ENCODE measurements around the gene RGS6.

Gene RGS6

GRCh38 chr14:72419226-72419775 is 487.1 kb downstream of the RGS6 start:
- no peak for DNase-seq

DNA sequence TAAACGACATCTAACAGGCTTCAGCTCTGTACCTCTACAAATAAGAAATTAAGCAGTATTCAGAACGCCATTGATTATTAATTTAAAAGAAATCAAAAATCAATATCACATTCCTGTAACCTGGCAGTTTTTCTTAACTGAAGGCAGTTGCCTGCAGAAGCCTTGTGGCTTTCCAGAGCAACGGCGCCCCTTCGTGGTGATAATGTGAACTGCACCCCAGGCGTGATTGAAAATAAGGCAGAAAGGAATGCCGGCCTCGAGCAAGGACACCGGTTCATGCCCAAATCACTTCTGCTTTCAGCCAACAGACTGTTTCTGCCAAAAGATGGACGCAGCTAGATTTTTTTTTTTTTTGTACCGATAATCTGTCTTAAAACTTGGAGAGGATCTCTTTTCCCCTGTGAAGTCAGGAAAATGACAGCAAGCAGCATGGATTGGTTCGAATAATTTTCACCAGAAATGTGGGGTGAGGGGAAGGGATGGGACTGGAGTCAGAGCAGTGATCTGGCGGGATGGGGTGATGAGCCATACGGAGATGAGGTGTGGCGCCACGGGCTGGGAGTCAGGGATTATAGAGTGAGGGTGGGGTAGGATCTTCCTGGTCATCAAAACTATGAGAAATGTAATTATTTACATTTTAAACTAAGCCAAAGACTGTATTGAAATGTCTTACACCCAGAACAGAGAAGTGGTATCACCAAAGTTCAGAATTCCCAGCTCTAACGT is 488.7 kb downstream of the RGS6 start:
- DNase-seq = peak; percentile 68

- DNase-seq = no peak
These were observed 491.7 kb downstream of the RGS6 start for GRCh38 chr14:72423957-72424356.

- no peak for DNase-seq
These were observed 498.2 kb downstream of the RGS6 start for GRCh38 chr14:72430457-72430856.

DNA sequence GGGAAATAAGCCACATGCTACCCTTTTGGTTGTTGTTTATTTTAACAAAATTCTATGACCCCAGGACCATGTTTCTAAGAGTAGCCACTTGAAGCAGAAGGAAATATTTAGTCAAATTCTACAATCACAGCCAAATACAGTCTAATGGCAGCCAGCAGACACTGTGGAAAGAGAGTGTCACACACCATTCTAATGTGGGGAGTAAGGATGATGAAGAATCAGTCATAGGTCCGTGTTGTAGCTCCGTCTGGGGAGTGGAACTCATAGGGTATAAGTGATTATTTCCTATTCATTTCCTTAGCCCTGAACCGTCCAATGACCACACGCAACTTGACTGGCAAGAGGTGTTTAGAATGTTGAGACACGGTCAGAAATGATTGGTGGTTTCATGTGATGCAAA is 500.5 kb downstream of the RGS6 start:
- DNase-seq = no peak

- DNase-seq = no peak
These were observed 501.3 kb downstream of the RGS6 start for GRCh38 chr14:72433511-72433910.

DNA sequence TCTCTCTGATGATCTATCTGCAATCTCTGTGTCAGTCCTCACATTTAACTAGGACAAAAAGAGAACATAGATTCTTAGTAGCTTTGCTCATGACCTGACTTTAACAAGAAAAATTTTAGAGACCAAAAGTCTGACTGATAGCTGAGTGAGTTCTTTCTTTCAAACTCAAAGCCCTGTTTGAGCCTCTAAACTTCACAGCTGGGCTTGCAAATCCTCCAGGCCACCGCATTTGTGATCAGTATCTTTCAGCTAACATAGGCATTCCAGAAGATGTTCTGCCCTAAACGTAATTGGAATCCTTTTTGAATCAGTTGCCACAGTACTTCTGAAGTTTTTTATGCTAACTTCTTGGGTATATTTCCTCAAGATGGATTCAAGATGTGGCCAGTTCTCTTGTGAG is 502.6 kb downstream of the RGS6 start:
- no peak for DNase-seq

GRCh38 chr14:72439707-72440106 is 507.5 kb downstream of the RGS6 start:
- DNase-seq = no peak

DNA sequence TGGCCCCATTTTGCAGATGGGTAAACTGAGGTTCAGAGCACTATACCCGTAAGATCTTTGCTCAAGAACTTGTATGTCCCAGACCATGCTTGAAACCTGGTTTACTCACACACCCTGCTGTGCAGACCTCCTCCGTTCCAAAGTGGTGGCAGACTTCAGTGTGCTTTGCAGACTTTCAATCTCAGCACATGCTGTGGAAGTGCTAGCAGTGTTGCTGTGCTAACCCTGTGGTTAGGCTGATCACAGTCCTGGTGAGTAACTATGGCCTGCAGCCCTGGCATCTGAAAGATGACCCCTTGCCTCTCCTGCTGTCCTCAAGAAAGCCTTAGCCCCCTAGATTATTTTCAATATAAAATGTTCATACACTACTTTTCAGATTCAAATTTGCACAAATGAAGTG is 511.0 kb downstream of the RGS6 start:
- no peak for DNase-seq

DNA sequence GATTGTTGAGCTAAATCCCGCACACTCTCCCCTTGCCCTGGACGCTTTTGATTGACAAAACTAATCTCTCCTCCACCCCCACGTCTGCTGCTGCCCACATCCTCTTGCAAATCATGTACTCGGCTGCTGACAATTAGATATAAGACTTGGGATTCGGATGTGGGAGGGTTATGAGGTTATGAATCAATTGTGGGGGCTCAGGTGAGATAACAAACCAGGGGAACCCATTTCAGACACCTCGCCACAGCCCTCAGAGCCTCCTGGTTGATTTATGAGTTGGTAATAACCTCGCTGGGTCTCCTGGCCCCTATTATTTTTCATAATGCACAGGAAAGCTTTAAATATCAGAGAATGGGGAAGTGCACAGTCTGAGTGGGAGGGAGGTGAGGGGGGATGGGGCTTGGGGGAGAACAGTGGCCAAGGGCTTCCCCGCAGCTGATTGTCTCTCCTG is 511.8 kb downstream of the RGS6 start:
- DNase-seq = no peak

DNA sequence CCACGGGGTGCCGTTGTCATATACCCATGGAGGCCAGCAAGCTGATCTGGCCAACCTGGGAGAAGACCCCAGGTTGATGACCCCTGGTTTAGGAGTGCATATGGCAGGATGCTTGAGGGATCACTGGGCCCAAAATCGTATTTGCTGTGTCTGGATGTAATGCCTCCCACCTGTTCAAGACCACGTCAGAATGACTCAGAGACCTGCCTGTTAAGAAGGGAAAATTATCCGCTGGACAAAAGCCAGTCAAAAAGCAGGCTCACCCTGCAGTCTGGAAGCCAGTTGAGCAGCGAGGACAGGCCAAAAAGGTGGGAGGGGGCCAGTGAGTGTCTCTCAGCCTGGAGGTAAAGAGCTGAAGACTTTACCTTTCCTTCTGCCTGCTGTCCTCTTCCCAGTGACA is 512.5 kb downstream of the RGS6 start:
- DNase-seq = no peak

DNA sequence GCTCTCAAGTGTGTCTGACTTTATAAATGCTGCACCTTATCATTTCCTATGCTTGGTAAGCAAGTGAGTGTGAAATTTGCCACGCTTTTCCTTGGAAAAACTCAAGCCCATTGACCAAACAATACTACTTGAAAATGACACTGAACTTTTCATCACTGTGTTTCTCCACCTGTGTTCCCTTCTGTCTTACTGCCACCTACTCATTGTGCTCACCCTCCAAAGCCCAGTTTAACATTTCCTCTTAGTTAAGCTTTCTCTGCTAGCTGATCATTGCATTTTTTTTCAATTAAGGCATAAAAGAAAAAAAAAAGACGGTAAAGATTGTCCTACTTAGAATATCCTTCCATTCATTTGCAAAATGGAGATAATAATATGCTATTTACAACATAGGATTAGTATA is 516.0 kb downstream of the RGS6 start:
- no peak for DNase-seq

DNA sequence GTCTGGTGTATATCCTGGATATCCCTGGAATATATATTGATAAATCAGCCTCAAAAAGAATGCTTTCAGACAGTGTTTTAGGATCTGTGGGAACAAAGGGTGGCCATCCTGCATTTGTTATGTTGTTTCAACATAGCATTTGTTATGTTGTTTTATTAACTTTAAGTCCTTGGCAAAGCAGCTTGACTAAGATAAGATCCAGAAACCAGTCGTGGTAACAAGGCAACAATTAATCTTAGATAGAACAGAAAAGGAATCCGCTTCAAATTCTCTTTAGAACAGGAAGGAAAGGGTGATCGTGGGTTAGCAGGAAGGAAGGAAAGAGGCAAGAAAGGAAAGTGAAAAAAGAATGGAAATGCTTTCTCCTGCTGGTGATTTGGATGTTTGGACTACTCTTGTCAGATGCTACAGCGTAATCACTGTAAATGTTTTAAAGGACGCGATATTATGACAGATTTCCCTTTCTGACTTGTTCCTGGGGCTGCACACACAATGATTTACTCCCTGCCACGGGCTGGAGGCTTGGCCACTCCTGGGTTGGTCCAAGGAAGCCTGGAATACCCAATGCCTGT is 518.3 kb downstream of the RGS6 start:
- no peak for DNase-seq

DNA sequence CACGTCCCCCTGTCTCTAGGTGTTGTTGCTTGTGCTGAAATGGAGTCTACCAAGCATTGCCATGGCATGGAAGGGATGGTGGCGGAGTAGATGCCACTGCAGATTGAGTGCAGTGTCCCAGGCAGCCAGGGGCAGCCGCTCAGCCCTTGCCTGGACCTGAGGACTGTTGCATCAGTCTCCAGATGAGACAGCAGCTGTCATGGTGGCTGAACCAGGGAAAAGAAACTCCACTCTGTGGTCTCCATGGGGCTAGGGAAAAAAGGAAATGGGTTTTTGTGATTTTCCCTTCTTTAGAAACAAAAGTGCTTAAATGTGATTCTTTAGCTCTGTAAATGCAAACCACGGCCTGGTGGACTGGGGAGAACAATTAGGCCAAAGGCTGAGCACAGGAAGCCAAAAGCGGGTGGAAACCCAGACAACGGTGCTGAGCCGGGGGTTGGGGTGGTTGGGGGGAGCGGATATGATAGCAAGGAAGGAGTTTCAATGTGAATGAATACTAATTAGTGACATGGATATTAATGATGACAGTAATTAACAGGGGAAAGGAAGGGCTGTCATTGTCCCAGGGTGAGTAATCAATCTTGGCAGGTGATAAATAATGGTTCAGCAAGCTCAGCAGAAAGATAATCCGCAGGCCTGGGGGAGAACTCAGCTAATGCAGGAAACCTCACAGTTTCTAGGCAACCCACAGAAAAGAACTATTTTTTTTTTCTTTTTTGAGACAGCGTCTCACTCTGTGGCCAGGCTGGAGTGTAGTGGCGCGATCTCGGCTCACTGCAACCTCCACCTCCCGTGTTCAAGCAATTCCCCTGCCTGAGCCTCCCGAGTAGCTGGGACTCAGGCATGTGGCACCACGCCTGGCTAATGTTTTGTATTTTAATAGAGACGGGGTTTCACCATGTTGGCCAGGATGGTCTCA is 519.1 kb downstream of the RGS6 start:
- peak; percentile 73 for DNase-seq

GRCh38 chr14:72452774-72453173 is 520.5 kb downstream of the RGS6 start:
- no peak for DNase-seq

DNA sequence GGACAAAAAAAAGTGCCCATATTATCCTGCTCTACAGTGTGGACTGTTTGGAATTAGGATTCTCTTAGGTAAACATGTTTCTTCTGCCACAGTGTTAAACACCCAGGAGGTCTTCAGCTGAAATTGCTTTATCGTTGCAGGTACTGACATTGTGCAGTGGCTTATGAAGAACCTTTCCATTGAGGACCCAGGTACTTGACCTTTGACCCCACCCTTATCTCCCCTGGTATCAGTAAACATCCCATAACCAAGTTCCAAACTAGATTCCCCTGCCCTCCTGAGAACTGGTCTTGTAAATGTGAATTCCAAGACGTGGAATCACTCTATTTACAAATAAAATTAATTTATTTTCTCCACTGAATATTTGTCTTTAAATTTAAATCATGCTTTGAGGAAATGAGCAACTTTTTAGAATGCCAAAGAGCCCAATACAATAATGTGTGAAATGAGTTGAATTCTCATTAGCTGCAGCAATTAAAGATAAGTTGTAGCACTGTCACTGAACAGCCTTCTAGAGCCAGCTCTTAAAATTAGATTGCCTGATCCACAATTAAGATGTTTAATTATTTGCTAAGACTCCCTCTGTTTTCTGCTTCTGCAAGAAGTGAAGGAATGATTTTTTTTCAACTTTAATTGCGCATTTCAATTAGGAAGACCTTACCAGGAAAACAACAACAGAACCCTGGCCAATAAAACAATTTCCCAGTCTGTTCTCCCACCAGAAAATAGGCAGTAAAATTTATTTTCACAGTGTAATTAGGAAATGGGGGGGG is 522.3 kb downstream of the RGS6 start:
- no peak for DNase-seq

- no peak for DNase-seq
These were observed 525.4 kb downstream of the RGS6 start for GRCh38 chr14:72457641-72458040.

DNA sequence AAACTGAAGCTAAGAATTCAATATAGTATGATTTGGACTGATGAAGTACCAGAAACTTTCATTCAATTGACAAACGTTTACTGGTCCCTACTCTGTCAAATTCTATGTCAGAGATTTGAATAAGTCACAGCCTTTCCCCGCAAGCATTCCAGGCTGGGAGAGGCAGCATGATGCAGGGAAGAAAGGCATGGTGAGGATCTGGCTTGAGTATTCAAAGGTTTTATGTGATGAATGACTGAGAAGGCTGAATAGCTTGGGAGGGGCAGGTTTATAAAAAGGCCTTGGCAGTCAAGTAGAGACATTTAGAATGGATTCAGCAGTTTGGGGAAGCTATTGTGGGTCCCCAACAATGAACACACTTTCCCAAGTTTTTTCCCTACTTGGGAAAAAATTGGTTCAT is 529.8 kb downstream of the RGS6 start:
- no peak for DNase-seq

GRCh38 chr14:72463291-72463866 is 531.1 kb downstream of the RGS6 start:
- no peak for DNase-seq

DNA sequence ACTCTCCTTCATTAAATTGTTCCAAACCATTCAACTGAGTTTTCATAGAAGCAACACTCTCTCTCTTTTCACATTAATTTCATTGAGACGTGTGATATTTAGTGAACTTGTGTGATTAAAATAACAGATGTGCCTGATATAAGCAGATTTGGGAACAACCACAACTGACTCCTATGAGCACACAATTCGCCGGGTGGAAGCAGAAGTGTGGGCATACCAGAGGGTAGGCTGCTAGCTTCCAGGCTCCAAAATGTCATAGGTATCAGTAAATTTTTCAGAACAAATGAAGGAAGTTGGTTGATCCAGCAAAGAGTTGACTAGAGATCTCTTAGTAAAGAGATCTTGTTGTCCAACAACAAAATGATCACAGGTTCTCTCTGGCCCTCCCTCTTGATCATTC is 532.0 kb downstream of the RGS6 start:
- no peak for DNase-seq

DNA sequence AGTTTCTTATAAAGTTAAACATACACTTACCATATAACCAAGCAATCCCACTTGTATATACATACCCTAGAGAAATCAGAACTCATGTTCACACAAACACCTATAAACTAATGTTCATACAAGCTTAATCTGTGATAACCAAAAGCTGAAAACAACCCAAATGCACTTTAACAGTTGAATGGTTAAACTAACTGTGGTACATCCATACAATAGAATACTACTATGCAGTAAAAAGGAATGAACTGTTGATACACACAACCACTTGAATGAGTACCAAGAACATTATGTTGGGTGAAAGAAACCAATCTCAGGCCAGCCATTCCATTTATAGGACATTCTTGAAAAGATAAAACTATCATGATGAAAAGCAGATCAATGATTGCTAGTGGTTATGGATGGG is 534.1 kb downstream of the RGS6 start:
- no peak for DNase-seq

DNA sequence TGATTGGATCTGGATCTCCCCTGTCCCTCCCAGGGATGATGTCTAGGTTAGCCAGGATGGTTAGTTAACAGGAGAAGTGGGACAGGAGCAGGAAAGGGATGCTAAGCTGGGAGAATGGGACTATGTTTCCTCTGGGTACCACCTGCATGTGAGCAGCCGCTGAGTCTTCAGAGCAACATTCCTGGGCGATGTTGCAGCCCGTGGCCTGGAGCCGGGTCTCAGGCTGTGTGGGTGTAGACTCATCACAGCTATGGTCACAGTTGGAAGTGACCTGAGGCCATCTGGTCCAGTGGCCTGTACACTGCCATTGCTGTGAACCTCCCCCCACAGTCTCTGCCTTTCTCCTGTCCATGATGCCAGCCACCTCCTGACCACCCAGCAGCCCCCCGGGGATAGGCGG is 539.1 kb downstream of the RGS6 start:
- no peak for DNase-seq

Data from RPMI8226 (cell line).